ENCODE measurements around the gene PDE4B. TPM values are rescaled to one million over a fixed set of nuclear protein-coding genes. Genes with fewer than 3 reads are reported as not detected.

The PDE4B gene
- total RNA-seq, 2 donors from 2014 or later = 4.3 to 18.0 TPM

- H3K36me3 Mint-ChIP-seq (ENCODE audit: low read depth) = no peaks in the 10 kb centered on the region
- H3K4me3 Mint-ChIP-seq = no peak overlapping the region
- no peak for TF ChIP-seq CTCF (conservative IDR thresholded peaks at IDR 0.05)
Observed at GRCh38 chr1:66167267-66167666, 374.6 kb downstream of the PDE4B start.

GRCh38 chr1:66168467-66168887 lies 375.8 kb downstream of the PDE4B start:
- Histone ChIP-seq H3K4me1 (ENCODE audit: control insufficient read depth, insufficient read depth, low read length) (no peaks in the 10 kb centered on the region), H3K4me3 (ENCODE audit: low read length) (no peak overlapping the region), H3K9ac (ENCODE audit: extremely low read depth, low read length, poor library complexity, severe bottlenecking) (no peak overlapping the region), H3K27me3 (ENCODE audit: control insufficient read depth, insufficient read depth, low read length, poor library complexity, severe bottlenecking) (no peaks in the 10 kb centered on the region), H3K36me3 (ENCODE audit: control insufficient read depth, insufficient read depth, low read length) (no peaks in the 10 kb centered on the region), H3K27ac (ENCODE audit: low read depth, low read length) (no peak overlapping the region), H3K9me3 (ENCODE audit: control insufficient read depth, low read length) (no peaks in the 10 kb centered on the region)
- no peak for DNase-seq
- Mint-ChIP-seq H3K4me3 (no peak overlapping the region), H3K4me1 (no peaks in the 10 kb centered on the region), H3K27me3 (ENCODE audit: insufficient read depth) (no peaks in the 10 kb centered on the region), H3K27ac (no peak overlapping the region), H3K36me3 (ENCODE audit: low read depth) (no peaks in the 10 kb centered on the region), H3K9me3 (no peaks in the 10 kb centered on the region)
- no peak for TF ChIP-seq CTCF (conservative IDR thresholded peaks at IDR 0.05)
- 85 to 87% methylated on average over 5 of the region's 5 CpGs for WGBS, 2 experiments (ENCODE audit: insufficient coverage in 1 of 2, insufficient read length in 1 of 2)

More at GRCh38 chr1:66167267-66167666, 374.6 kb downstream of the PDE4B start:
- Mint-ChIP-seq H3K27ac (no peak overlapping the region), H3K27me3 (ENCODE audit: insufficient read depth) (no peaks in the 10 kb centered on the region), H3K4me1 (no peaks in the 10 kb centered on the region), H3K9me3 (no peaks in the 10 kb centered on the region)
- Histone ChIP-seq H3K36me3 (ENCODE audit: control insufficient read depth, insufficient read depth, low read length) (no peaks in the 10 kb centered on the region), H3K4me3 (ENCODE audit: low read length) (no peak overlapping the region), H3K27ac (ENCODE audit: low read depth, low read length) (no peak overlapping the region), H3K4me1 (ENCODE audit: control insufficient read depth, insufficient read depth, low read length) (no peaks in the 10 kb centered on the region), H3K9me3 (ENCODE audit: control insufficient read depth, low read length) (no peaks in the 10 kb centered on the region), H3K27me3 (ENCODE audit: control insufficient read depth, insufficient read depth, low read length, poor library complexity, severe bottlenecking) (no peaks in the 10 kb centered on the region), H3K9ac (ENCODE audit: extremely low read depth, low read length, poor library complexity, severe bottlenecking) (no peak overlapping the region)
- DNase-seq = no peak

GRCh38 chr1:66168948-66169671 lies 376.4 kb downstream of the PDE4B start:
- TF ChIP-seq CTCF (conservative IDR thresholded peaks at IDR 0.05) = no peak
- no peaks in the 10 kb centered on the region for H3K36me3 Mint-ChIP-seq (ENCODE audit: low read depth)
- no peak overlapping the region for H3K9ac ChIP-seq (ENCODE audit: extremely low read depth, low read length, poor library complexity, severe bottlenecking)
- no peaks in the 10 kb centered on the region for H3K27me3 Mint-ChIP-seq (ENCODE audit: insufficient read depth)
- H3K9me3 ChIP-seq (ENCODE audit: control insufficient read depth, low read length) = no peaks in the 10 kb centered on the region
- peak overlapping the region; percentile 68 for H3K27ac ChIP-seq (ENCODE audit: low read depth, low read length)
- no peak overlapping the region for H3K27ac Mint-ChIP-seq
- DNase-seq = no peak
- no peaks in the 10 kb centered on the region for H3K4me1 Mint-ChIP-seq
- 82 to 83% methylated on average over 5 to 6 of the region's 6 CpGs for WGBS, 2 experiments (ENCODE audit: insufficient coverage in 1 of 2, insufficient read length in 1 of 2)
- H3K4me1 ChIP-seq (ENCODE audit: control insufficient read depth, insufficient read depth, low read length) = no peaks in the 10 kb centered on the region
- no peaks in the 10 kb centered on the region for H3K27me3 ChIP-seq (ENCODE audit: control insufficient read depth, insufficient read depth, low read length, poor library complexity, severe bottlenecking)
- no peaks in the 10 kb centered on the region for H3K9me3 Mint-ChIP-seq
- no peaks in the 10 kb centered on the region for H3K36me3 ChIP-seq (ENCODE audit: control insufficient read depth, insufficient read depth, low read length)
- H3K4me3 Mint-ChIP-seq = no peak overlapping the region
- H3K4me3 ChIP-seq (ENCODE audit: low read length) = no peak overlapping the region

All from endodermal cell (in vitro differentiated cells).